ENCODE data around the gene MRPL18. TPM values are rescaled to one million over a fixed set of nuclear protein-coding genes. Genes with fewer than 3 reads are reported as not detected.

Gene MRPL18
- total and polyA plus RNA-seq, 9 of the 15 experiments (the other 6 are each of a cell fraction or from before 2014, with no cell fraction given): 149 to 456 (median 196) TPM

GRCh38 chr6:159761129-159761872 lies 29.0 kb upstream of the MRPL18 start (continued):
- TF ChIP-seq ZNF121 (CRISPR knock-in tag; conservative IDR thresholded peaks at IDR 0.05) (no peak), CTCFL (IDR thresholded peaks at IDR 0.05; ENCODE audit: borderline replicate concordance, insufficient read depth, low read depth, low read length, poor library complexity, severe bottlenecking) (no peak), E2F4 (CRISPR knock-in tag; IDR thresholded peaks at IDR 0.05; ENCODE audit: low read depth) (no peak), NFE2 (IDR thresholded peaks at IDR 0.05; ENCODE audit: low read depth) (no peak), FOXO4 (CRISPR knock-in tag; IDR thresholded peaks at IDR 0.05) (no peak), ZNF282 (CRISPR knock-in tag; IDR thresholded peaks at IDR 0.05) (no peak), CHCHD3 (CRISPR knock-in tag; IDR thresholded peaks at IDR 0.05) (no peak), HDAC6 (IDR thresholded peaks at IDR 0.05; ENCODE audit: low read depth, low read length) (no peak), PML (IDR thresholded peaks at IDR 0.05; ENCODE audit: low read length) (no peak), RFX1 (IDR thresholded peaks at IDR 0.05) (no peak), BRF1 (IDR thresholded peaks at IDR 0.05; ENCODE audit: borderline replicate concordance, extremely low read depth, insufficient read length) (no peak), ESRRB (CRISPR knock-in tag; IDR thresholded peaks at IDR 0.05; ENCODE audit: borderline replicate concordance) (no peak), THRAP3 (IDR thresholded peaks at IDR 0.05; ENCODE audit: borderline replicate concordance) (no peak), HDAC3 (IDR thresholded peaks at IDR 0.05; ENCODE audit: borderline replicate concordance, partially characterized antibody) (no peak), LCOR (CRISPR knock-in tag; IDR thresholded peaks at IDR 0.05) (no peak; the same call in 1 of the 2 replicates), PHF8 (IDR thresholded peaks at IDR 0.05; ENCODE audit: borderline replicate concordance, low read length) (peak; percentile 73; the same call in 1 of the 2 replicates), ZNF707 (CRISPR knock-in tag; conservative IDR thresholded peaks at IDR 0.05) (no peak), ZBTB2 (IDR thresholded peaks at IDR 0.05) (no peak), TRIM24 (IDR thresholded peaks at IDR 0.05) (no peak), ZNF140 (CRISPR knock-in tag; IDR thresholded peaks at IDR 0.05) (no peak), CREM (IDR thresholded peaks at IDR 0.05; ENCODE audit: low read depth) (peak; percentile 26; the same call in 1 of the 2 replicates), ZNF134 (CRISPR knock-in tag; conservative IDR thresholded peaks at IDR 0.05) (no peak)

Measured in K562 (cell line).